Memory B cell (primary cell): ENCODE data around the gene NHERF2.

Experiments used
- ATAC-seq: fragments of 150-1000 bp; cut with Tn5 transposase; 2 replicates; pipeline ENCODE4 v1.10.0; 2021; ENCODE audit warnings: low read depth, mild to moderate bottlenecking, moderate library complexity
- DNase-seq, 2 donors: peaks; one replicate each; pipeline ENCODE4 v3.0.0; 2022; ENCODE audit warnings: low spot score in 2 of 2
- H3K27ac Mint-ChIP-seq: one replicate; pipeline ENCODE4 v1.8.0; 2022; ENCODE audit warnings: mild to moderate bottlenecking, moderate library complexity, mixed read lengths
- H3K27me3 Mint-ChIP-seq: one replicate; pipeline ENCODE4 v1.8.0; 2022; ENCODE audit warnings: mixed read lengths
- H3K36me3 Mint-ChIP-seq: one replicate; pipeline ENCODE4 v1.8.0; 2022; ENCODE audit warnings: mild to moderate bottlenecking, mixed read lengths
- H3K4me1 Mint-ChIP-seq: one replicate; pipeline ENCODE4 v1.8.0; 2022; ENCODE audit warnings: mixed read lengths
- H3K4me3 Mint-ChIP-seq: one replicate; pipeline ENCODE4 v1.8.0; 2022; ENCODE audit warnings: mild to moderate bottlenecking, moderate library complexity, mixed read lengths
- H3K9me3 Mint-ChIP-seq: one replicate; pipeline ENCODE4 v1.8.0; 2022; ENCODE audit warnings: mixed read lengths

NHERF2 gene

DNA sequence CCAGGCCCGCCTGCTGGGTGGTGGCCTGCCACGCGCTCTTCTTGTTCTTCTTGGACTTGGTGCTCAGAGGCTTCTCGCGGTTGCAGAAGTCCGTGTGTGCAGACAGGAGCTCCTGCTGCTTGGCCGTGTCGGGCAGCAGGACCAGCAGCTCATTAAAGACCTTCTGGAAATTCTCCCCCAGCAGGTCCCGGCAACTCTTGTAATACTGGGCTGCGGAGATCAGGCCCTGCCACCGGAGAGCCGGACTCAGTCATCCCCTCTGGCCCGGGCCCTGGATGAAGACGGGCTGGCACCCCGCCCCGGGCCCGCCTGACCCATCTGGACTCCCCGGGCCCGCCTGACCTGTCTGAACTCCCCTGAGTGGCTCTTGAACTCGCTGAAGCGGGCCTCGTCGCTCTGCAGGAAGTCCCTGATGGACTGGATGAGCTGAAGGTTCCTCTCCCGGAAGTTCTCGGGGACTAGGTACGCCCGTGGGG, 28.3 kb upstream of the NHERF2 start:
- H3K4me1 Mint-ChIP-seq, result peaks cover 3% of the 10 kb centered on the region
- H3K9me3 Mint-ChIP-seq, result no peaks in the 10 kb centered on the region
- H3K4me3 Mint-ChIP-seq, result no peak overlapping the region
- DNase-seq (no peak), ATAC-seq (no peak)
- no peak overlapping the region for H3K27ac Mint-ChIP-seq
- peaks cover 10% of the 10 kb centered on the region for H3K36me3 Mint-ChIP-seq
- no peaks in the 10 kb centered on the region for H3K27me3 Mint-ChIP-seq

DNA sequence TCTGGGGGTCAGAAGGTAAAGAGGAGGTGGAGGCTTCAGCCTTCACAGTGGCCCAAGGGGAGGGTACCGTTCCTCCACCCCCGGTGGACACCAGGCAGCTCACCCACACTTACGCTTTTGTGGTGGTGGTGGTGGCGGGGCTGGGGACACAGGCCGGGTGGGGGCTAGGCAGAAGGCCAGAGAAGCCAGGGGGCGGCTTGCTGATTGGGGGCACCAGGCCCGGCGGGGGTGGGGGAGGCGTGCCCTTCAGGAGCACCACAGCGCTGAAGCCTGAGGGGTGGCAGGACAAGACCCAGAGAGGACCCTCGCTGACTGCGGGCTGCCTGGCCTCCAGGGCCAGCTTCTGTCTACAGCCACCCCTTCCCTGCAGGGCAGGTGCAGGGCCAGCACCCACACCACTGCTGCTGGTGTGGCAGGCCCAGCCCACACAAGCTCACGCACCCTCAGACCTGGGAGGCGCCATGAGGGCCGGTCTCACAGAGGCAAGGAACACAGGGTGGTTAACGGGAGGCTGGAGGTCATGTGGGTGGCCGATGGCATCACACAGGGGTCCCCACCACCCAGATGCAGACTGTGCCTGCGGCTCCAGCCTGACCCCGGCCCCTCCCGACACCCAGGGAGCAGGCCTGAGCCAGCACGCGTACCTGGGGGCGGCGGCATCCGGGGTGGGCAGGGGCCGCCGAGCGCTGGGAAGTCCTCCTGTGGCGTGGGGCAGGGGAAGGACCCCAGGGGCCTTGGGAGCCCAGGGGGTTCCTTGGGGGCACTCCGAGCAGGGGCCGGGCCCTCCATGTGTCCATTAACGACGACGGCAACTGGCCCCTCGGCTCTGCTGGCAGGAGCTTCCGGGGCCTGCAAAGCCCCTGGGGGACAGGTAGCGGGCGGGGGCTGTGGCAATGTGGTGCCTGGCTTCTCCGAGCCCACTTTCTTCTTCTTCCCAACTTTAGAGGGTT, 27.6 kb upstream of the NHERF2 start:
- H3K9me3 Mint-ChIP-seq, result no peaks in the 10 kb centered on the region
- no peaks in the 10 kb centered on the region for H3K27me3 Mint-ChIP-seq
- ATAC-seq (no peak), DNase-seq (no peak)
- peaks cover 2% of the 10 kb centered on the region for H3K4me1 Mint-ChIP-seq
- H3K27ac Mint-ChIP-seq, result no peak overlapping the region
- no peak overlapping the region for H3K4me3 Mint-ChIP-seq
- H3K36me3 Mint-ChIP-seq, result peaks cover 10% of the 10 kb centered on the region

DNA sequence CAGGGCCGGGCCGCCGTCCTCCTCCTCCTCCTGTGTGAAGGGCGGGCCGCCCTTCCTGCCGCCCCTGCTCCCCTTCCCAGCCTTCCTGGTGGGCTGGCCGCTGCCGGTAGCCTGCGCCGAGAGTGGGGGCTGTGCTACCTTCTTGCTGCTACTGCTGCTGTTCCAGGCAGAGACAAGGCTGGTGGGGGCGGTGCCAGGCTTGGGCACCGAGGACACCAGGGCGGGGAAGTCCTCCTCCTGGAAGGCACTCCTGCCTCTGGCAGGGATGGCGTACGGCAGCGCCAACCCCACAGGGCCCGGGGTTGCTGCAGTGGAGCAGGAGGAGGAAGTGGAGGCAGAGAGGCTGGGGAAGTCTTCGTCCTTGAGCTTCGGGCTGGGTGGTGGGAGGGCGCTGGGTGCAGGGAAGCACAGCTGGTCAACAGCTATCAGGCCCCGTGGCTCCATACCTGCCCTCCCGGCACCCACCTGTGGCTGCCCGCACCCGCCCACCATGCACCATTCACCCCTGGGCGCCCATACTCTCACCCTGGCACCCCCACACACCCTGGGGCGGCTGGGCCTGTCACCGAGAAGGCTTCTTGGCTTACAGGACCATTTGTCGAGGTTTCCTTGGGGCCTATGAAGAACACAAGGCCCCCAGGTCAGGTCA, 26.7 kb upstream of the NHERF2 start:
- ATAC-seq, result no peak
- Mint-ChIP-seq H3K9me3 (no peaks in the 10 kb centered on the region), H3K27me3 (no peaks in the 10 kb centered on the region), H3K27ac (no peak overlapping the region), H3K4me3 (no peak overlapping the region), H3K36me3 (peaks cover 10% of the 10 kb centered on the region), H3K4me1 (peaks cover 4% of the 10 kb centered on the region)
- DNase-seq, result no peak

DNA sequence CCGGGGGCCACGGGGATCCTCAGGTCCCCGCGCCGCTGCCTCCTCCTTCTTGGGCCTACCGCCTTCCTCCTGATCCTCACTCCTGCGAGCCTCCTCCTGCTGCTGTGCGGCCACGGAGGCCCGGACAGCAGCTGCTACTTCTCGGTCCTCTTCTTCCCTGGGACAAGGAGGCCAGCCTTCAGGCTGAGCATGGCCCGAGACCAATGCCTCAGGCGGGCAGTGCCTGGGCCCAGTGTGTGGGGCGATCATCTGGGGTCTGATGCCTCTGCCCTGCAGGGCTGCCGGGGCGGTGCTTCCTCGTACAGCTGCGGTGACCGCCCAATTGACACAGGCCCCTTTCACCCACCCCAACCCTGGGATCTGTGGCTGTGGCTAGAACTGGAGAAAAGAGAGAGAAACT, 25.7 kb upstream of the NHERF2 start:
- ATAC-seq (no peak), DNase-seq (no peak)
- H3K27me3 Mint-ChIP-seq, result no peaks in the 10 kb centered on the region
- peaks cover 10% of the 10 kb centered on the region for H3K36me3 Mint-ChIP-seq
- peaks cover 10% of the 10 kb centered on the region for H3K4me1 Mint-ChIP-seq
- H3K27ac Mint-ChIP-seq, result no peak overlapping the region
- H3K9me3 Mint-ChIP-seq, result no peaks in the 10 kb centered on the region
- no peak overlapping the region for H3K4me3 Mint-ChIP-seq

DNA sequence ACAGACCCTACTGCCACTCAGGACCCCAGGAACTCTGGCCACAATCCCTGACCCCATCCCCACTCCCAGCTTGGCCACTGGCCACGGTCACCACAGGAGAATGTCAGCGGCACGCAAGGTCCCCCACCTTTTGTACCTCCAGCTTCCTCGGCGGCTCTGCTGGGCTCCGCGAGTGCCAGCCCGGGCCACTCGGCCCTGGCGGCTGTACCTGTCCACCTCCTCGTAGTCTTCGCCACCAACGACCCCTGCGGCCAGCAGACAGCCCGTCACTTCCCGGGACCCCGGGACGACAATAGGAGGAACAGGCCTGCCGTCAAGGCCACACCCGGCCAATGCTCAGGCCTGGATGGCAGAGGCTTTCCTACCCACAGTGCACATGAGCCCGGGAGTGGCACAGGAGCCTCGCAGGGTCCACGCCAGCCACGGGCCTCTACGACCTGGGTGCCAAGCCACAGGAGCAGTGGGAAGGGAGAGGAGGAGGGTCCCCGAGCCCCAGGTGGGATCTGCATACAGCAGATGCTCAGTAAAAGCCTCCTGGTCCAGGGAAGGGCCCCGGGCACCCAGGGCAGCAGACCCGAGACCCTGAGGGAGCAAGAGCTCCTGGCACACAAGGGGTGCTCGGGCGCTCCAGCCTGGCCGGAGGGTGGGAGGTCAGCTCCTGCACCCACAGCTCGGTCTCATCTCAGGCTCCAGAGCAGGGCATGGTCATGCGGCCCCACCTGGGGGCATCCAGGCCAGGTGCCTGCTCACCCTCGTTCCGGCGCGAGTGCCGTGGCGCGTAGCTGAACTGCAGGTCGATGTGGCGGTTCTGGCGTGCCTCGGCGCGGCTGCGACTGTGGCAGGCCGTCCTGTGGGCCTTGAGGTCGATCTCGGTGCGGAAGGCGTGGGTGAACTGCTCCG, 25.0 kb upstream of the NHERF2 start:
- no peaks in the 10 kb centered on the region for H3K27me3 Mint-ChIP-seq
- H3K9me3 Mint-ChIP-seq, result no peaks in the 10 kb centered on the region
- DNase-seq (no peak), ATAC-seq (no peak)
- peaks cover 10% of the 10 kb centered on the region for H3K36me3 Mint-ChIP-seq
- H3K4me1 Mint-ChIP-seq, result peaks cover 16% of the 10 kb centered on the region
- H3K27ac Mint-ChIP-seq, result no peak overlapping the region
- no peak overlapping the region for H3K4me3 Mint-ChIP-seq

DNA sequence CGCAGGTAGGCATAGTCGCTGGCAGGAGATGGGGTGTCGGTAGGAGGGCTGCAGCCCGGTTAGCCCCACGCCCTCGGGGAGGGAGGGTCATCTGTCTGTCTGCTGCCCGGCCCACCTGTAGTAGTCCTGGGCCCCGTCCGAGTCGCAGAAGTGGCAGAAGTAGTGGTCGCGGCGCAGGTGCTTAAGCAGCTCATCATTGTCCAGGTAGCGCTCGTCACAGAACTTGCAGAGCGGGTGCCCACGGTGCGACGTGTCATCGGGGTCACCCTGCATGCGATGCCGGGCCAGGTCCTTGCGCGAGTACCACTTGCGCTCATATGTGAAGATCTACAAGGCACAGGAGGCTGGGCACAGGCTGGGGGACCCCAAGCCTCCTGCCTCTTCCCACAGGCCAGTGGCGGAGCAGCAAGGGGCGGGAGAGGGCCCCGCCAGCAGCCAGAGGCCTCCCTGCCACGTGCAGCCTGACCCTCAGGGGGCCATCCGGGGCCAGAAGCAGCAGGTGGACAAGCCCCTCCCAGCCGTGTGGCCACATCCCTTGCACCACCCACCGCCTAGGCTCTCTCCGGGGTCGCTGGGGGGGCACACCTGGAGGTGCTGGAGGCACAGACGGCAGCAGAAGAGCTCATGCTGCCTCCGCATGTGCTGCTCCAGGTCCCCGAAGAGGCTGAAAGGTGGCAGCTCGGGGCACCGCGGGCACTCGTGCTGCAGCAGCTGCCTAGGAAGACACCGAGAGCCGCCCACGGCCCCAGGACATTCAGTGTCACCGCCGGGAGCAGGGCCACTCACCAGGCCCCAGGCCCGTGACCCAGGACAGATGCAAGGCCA, 24.1 kb upstream of the NHERF2 start:
- no peaks in the 10 kb centered on the region for H3K27me3 Mint-ChIP-seq
- H3K9me3 Mint-ChIP-seq, result no peaks in the 10 kb centered on the region
- no peak overlapping the region for H3K4me3 Mint-ChIP-seq
- peaks cover 10% of the 10 kb centered on the region for H3K36me3 Mint-ChIP-seq
- H3K4me1 Mint-ChIP-seq, result peaks cover 20% of the 10 kb centered on the region
- ATAC-seq (no peak), DNase-seq (no peak)
- no peak overlapping the region for H3K27ac Mint-ChIP-seq

DNA sequence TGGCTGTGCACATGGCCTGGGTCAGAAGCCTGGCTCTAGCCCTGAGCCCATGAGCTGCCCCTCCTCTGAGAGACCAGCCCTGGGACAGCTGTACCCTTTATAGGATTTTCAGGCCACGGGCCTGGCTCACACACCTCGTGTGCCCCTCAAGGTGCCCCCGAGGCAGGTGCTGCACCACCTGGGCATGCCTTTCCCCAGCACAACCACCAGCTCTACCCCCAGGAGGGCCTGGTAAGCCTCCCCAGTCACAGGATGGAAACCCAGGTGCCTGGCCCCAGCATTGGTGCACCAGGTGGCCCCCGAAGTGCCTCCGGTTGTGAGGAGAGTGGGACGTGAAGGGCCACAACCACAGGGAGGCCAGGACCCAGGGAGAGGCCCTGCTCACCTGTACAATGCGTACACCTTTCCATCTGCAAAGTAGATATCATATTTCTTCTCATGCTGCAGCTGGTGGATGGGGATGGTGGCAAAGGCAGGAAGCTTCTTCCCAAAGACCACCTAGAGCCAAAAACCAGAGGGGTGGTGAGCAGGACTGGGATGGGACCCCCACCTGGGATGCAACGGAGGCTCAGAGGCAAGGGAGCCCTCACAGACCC, 23.4 kb upstream of the NHERF2 start:
- Mint-ChIP-seq H3K36me3 (peaks cover 9% of the 10 kb centered on the region), H3K4me1 (peaks cover 27% of the 10 kb centered on the region), H3K27ac (no peak overlapping the region), H3K9me3 (no peaks in the 10 kb centered on the region), H3K27me3 (no peaks in the 10 kb centered on the region), H3K4me3 (no peak overlapping the region)
- no peak for DNase-seq
- no peak for ATAC-seq

DNA sequence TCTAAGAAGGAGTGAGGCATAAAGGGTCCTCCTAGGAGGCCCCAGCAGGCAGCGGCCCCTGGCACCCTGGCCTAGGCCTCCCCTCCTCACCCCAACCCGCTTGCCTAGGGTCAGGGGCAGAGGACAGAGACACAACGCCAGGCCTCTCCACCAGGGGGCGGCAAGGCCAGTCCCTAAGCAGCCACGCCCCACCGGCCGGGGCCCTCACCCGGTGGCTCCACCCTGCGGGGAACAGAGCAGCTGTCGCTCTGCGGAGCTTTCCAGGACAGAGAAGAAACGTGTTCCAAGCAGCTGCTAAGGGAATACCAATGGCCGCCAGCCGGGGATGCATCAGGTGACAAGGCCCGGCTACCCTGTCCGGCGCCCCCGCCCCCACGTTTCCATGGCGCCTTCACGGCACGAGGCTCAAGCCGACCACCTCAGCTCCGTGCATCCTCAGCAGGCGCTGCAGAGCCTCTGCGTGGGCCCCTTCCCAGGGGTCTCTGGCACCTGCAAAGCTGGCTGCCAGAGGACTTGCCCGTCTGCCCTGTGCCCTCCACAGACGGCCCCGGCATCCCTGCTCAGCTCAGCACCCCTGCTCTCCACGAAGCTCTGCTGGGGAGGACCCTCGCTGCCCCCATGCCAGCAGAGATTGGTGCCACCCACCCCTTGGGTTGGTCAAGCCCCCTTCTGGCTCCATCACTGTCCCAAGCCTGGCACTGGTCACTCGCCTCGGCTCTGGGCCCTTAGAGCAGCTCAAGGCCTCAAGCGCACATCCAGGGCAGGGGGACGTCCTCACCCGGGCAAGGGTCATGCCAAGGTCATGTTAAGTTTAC, 22.7 kb upstream of the NHERF2 start:
- no peak overlapping the region for H3K4me3 Mint-ChIP-seq
- peaks cover 33% of the 10 kb centered on the region for H3K4me1 Mint-ChIP-seq
- H3K9me3 Mint-ChIP-seq, result no peaks in the 10 kb centered on the region
- H3K36me3 Mint-ChIP-seq, result peaks cover 7% of the 10 kb centered on the region
- peak; percentile 99 for ATAC-seq
- H3K27me3 Mint-ChIP-seq, result no peaks in the 10 kb centered on the region
- H3K27ac Mint-ChIP-seq, result no peak overlapping the region
- DNase-seq, result peak; percentile 87 to 92

DNA sequence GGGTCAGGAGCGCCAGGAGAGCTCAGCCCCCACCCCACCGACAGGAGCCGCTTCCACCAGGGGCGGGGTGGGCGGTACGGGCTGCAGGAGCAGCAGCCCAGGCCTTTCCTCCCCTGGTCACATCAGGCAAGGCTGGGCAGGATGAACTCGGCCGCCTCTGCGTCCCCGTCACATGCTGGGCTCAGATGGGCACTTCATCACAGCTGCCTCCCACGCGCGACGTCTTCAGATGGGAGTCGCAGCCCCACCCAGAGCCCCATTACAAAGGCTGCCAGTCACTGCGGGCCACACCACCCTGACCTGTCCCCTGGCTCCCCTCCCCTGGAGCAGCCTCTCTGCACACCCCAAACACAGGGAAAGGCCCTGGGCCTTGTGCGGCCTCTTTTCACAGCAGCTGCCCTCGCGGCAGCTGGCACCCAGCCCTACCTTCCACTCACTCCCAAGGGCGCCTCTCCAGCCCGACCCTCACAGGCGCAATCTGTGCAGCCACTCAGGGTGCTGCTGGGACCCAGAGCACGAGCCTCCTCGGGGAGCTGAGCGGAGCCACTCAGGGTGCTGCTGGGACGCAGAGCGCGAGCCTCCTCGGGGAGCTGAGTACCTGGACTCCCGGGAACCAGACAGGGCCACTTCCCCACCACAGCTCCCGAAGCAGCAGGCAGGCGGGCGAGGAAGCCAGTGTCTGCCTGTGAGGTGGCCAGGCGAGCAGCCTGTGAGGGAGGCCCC, 21.7 kb upstream of the NHERF2 start:
- Mint-ChIP-seq H3K4me1 (peaks cover 33% of the 10 kb centered on the region), H3K27ac (no peak overlapping the region), H3K4me3 (no peak overlapping the region), H3K9me3 (no peaks in the 10 kb centered on the region), H3K36me3 (peaks cover 7% of the 10 kb centered on the region), H3K27me3 (no peaks in the 10 kb centered on the region)
- DNase-seq (no peak), ATAC-seq (no peak)

DNA sequence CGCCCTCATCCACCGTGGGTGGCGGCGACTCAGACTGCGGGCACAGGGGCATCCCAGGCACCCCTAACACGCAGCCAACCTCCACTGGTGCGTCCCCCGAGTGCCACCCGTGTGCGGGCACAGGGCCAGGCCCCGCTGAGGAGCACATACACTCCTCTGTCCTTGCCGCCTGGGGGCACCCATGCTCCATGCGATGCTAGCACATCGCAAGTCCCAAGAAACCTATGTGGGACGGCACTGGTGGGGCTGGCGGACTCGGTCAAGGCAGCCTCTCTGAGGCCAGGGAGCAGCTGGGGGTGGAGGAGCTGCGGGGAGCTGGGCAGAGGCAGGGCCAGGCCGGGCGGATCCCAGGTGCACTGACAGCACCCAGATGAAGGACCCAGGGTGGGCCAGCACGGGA, 21.1 kb upstream of the NHERF2 start:
- no peak for ATAC-seq
- Mint-ChIP-seq H3K9me3 (no peaks in the 10 kb centered on the region), H3K4me3 (no peak overlapping the region), H3K36me3 (peaks cover 6% of the 10 kb centered on the region), H3K27ac (no peak overlapping the region), H3K4me1 (peaks cover 36% of the 10 kb centered on the region), H3K27me3 (no peaks in the 10 kb centered on the region)
- no peak for DNase-seq

DNA sequence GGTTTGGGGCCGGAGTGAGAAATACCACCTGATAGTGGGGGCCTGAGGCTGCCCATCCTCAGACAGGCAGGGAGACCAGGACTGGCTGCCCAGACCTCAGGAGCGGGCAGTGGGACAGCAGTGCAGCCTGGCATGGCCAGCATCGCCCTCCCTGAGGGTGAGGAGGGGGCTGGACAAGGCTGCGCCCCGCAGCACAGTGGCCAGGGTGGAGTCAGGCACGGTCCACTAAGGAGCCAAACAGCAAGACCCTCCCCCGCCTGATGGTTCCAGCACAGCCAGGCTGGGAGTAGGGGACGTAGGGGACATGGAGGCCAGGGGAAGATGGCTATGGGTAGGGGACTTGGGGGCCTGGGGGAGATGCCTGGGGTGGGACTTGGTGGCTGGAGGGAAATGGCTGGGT, 20.4 kb upstream of the NHERF2 start:
- Mint-ChIP-seq H3K27ac (peak overlapping the region; percentile 1), H3K4me1 (peaks cover 36% of the 10 kb centered on the region), H3K9me3 (no peaks in the 10 kb centered on the region), H3K36me3 (peaks cover 2% of the 10 kb centered on the region), H3K4me3 (no peak overlapping the region), H3K27me3 (no peaks in the 10 kb centered on the region)
- ATAC-seq, result no peak
- no peak for DNase-seq
